Stimulated activated CD4-positive, alpha-beta T cell treated with anti-CD3 and anti-CD28 coated beads, Interleukin-2, amount 100 ng/mL, for 48 hours (primary cell): Measurements from ENCODE around the gene UBR3.

ENCODE experiments used
- DNase-seq, 2 donors: peaks; one replicate each; pipeline ENCODE4 v3.0.0-alpha.2; 2020

The UBR3 gene

DNA sequence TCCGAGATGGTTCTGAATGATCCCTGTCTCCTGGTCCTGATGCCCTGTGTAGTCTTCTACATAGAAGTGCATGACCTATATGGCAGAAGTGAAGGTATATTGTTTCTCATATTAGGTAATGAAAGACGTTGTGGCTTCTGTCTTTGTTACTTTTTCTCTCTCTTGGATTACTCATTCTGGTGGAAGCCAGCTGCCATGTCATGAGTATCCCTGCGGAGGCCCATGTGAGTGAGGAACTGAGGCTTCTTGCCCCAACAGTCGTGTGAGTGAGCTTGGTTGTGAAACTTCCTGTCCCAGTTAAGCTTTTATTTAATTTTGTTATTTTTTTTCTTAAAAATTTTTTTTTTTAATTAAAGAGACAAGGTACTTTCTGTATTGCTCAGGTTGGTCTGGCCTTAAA lies 134.7 kb downstream of the UBR3 start:
- no peak for DNase-seq

DNA sequence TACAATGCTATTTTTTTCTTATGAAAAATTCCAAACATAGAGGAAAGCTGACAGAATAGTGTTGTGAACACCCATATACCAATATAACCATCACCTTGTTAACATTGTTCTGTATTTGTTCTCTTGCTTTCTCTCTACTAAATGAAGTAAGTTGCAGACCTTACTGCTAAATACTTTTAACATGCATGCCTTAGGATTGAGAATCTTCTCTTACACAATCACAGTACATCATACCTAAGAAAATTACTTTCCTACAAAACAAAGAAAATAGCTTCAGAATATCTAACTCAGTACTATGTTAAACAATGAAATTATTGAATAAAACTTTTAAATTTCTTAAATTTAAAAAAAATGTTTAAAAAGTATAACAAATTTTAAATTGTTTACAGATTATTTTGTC lies 136.5 kb downstream of the UBR3 start:
- DNase-seq = no peak

DNA sequence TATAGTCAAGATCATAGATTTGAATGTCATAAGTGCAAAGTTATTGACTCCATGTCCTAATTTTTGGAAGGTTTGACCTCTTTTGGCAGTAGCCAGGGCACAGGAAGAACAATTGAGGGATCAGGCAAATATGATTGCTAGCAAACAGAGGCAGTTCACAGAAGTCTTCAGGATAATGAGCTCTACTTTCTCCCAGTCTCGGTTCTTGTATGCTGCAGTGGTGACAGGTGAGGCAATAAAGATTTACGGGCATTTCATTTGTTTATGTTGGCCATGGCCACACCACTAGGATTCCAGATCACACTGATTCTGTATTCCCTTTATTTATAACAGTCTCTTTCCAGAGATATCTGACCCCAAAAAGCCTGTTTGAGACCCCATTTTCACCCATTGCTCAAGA lies 137.5 kb downstream of the UBR3 start:
- no peak for DNase-seq

DNA sequence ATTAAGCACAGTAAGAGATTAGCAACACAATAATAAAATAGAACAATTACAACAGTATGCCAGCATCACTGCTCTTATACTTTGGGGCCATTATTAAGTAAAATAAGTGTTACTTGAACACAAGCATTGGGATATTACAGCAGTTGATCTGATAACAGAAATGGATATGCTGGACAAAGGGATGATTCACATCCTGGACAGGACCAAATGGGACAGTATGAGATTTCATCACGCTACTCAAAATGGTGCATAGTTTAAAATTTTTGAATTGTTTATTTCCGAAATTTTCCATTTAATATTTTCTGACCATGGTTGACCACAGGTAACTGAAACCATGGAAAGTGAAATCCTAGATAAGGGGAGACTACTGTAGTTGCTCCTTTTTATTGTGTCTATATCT lies 138.2 kb downstream of the UBR3 start:
- no peak for DNase-seq

DNA sequence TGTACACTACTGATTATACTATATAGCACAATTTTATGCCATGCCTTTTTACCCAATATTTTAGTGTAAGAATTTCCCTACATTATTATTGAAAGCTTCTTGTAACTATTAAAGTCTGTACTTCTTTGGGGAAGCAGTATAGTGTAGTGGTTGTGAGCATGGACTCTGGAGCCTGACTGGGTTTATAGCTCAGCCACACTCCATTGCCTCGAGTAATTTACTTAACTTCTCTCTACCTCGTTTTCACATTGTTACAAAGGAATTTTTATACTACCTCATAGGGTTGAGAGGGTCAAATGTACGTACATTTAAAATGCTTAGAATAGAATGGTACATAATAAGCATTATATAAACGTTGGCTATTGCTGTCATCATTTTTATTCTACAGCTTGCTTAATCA lies 139.2 kb downstream of the UBR3 start:
- DNase-seq = no peak

DNA sequence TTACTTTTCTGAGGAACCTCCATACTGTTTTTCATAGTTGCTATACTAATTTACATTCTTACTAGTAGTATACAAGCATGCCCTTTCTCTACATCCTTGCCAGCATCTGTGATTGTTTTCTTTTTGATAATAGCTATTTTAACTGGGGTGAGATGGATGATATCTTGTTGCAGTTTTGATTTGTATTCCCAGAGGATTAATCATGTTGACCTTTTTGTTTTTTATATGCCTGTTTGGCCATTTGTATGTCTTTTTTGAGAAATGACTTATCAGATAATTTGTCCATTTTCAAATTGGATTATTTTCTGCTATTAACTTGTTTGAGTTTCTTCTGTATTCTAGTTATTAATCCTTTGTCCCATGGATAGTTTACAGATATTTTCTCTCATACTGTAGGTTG lies 141.5 kb downstream of the UBR3 start:
- DNase-seq = no peak

DNA sequence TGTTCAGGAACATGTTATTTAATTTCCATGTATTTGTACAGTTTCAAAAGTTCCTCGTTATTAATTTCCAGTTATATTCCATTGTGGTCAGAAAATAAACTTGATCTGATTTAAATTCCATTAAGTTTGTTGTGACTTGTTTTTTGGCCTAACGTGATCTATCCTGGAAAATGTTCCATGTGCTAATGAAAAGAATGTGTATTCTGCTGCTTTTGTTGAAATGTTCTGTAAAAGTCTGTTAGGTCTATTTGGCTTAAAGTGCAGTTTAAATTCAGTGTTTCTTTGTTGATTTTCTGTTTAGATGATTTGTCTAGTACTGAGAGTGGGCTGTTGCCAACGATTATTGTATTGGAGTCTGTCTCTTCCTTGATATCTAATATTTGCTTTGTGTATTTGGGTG lies 148.0 kb downstream of the UBR3 start:
- DNase-seq = no peak

DNA sequence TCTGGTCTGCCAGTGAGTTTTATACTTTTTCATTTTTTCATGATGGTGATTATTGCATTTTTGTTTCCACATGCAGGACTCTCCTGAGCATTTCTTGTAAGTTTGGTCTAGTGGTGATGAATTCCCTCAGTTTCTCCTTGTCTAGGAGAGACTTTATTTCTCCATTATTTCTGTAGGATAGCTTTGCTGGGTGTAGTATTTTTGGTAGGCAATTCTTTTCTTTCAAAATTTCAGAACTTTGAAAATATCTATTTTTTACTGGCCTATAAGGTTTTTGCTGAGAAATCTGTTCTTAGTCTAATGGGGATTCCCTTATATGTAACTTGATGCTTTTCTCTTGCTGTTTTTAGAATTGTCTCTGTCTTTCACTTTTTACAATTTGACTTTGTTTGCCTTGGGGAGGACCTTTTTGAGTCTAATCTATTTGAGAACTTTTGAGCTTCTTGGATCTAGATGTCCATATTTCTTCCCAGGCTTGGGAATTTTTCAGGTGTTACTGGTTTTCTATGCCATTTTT lies 149.1 kb downstream of the UBR3 start:
- DNase-seq = no peak

DNA sequence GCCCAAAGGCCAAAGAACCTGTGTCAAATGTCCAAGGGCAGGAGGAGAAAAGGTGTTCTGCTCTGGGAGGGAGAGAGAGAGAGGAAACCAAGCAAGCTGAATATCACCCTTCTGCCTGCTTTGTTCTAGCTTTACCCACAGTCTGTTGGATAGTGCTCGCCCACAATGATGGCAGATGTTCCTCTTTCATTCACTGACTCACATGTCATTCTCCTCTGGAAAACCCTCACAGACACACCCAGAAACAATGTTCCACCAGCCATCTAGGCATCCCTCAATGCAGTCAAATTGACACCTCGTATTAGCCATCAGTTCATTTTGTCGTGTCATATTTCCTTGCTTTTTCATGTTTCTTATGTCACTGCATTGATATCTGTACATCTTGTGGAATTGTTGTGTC lies 150.3 kb downstream of the UBR3 start:
- no peak for DNase-seq

DNA sequence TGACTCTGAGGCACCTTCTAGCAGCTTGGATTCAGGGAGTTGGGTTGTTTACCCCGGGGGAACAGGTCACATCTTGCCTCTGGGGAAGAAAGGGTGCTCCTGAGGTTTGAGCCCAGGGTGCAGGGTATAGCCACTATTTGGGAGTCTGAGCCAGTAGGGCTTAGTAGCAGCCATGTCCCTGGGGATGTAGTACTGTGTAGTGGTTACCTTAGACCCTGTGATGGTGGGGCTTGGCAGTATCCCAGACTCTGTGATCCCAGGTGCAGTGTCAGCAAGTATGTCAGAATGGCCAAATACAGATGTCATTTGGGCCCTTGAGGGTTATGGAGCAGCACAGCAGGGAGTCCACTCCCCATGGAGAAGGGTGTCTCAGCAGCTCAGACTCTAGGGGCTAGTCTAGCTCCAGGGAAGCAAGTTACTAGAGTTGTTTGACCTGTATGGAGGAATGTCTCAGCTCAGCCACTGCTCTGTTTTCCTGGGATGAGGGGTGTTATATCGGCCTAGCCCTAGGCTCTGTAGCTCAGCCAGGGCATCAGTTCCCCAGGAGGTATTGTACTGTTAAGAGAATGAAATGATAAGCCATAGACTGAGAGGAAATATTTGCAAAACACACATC lies 151.3 kb downstream of the UBR3 start:
- no peak for DNase-seq

DNA sequence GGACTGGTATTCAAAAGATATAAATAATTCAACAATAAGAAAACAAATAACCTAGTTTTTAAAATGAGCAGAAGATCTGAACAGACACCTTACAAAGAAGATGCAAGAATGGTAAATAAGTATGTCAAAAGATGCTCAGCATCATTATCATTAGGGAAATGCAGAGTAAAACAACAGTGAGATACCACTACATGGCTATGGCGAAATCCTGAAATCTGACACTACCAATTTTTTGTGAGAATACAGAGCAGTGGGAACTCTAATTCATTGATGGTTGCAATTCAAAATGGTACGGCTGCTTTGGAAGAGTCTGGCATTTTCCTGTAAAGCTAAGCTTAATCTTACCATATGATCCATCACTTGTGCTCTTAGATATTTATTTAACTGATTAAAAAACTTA lies 151.8 kb downstream of the UBR3 start:
- no peak for DNase-seq

DNA sequence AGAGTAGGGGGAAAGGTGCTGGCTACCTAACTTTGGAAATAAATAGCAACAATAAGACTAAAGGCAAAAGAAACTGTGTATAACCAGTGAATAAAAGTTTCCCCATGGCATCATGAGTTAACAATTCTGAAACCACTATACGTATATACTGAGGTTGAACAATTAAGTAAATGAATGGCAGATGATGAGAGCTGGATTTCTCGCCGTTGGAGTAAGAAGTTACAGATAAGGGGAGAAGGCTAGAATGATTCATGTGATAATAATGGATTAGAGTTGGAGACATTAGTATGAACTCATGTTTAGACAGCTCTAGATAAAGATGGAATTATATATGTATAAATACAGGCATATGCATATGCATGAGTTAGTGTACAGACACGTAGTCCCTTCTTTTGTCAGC lies 152.7 kb downstream of the UBR3 start:
- no peak for DNase-seq

DNA sequence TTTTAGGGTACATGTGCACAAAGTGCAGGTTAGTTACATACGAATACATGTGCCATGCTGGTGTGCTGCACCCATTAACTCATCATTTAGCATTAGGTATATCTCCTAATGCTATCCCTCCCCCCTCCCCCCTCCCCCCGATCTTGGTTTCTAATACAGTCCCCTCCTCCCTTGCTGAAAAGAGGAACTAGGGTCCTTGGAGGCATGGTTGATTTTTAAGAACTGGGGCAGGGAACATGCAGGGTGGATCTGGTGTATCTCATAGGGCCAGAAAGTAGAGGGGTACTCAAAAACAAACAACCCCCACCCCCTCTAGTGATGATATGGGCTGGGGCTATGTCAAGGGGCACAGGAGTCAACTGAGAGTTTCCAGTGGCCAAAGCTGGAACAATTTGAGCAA lies 153.4 kb downstream of the UBR3 start:
- DNase-seq = no peak

DNA sequence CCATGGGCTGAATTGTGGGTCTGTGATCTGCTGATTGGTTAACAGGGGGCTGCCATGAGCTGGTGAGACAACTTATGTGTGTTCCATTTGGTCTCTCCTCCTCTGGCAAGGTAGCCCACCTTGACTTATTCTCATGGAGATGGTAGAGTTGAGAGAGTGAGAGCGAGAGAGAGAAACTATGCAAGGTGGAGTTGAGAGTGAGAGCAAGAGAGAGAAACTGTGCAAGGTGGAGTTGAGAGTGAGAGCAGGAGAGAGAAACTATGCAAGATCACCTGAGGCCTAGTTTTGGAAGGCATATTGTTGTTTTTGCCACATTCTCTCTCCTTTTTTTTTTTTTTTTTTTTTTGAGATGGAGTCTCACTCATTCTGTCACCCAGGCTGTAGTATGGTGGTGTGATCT lies 155.7 kb downstream of the UBR3 start:
- DNase-seq = no peak

DNA sequence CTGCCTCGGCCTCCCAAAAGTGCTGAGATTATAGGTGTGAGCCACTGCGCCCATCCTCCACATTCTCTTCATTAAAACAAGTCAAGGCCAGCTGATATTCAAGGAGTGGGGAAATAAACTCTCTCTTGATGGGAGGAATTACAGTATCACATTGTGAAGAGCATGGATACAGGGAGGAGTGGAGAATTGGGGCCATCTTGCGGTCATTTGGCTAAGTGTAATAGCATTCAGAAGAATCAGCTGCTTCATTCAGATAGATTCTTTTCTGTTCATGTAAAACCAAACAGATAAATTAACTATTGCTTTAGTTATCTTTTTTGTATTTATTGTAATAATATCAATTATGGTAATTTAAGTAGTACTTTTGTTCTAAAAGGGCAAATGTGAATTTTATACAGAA lies 156.3 kb downstream of the UBR3 start:
- DNase-seq = no peak

DNA sequence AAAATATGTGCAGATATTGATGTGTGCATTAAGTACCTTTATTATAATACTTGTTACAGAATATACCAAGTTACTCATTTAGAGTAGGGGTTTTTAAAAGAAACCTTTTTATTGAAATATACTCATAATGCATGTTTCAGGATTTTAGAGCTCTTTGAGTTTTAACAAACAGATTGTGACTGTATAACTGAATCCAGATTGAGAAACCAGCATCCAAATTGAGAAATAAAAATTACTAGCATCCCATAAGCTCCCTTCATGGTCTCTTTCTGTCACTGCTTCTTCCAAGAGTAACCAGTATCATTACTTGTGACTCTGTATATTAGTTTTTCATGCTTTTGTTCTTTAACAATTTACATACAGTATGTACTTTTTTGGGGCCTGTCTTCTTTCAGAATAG lies 156.9 kb downstream of the UBR3 start:
- no peak for DNase-seq

DNA sequence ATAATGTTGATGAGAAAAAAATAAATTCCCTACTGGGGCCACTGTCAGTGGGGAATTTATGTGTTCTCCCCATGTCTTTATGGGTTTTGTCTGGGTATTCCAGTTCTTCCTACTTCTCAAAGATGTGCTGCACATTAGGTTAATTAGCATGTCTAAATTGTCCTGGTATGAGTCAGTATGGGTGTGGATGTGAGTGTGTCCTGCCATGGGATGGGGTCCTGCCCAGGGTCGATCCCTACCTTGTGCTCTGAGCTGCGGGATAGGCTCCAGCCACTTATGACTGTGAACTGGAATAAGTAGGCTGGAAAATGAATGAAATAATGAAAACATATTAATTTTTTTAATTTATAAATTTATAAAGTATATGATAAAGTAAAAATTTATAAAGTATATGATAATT lies 167.5 kb downstream of the UBR3 start:
- no peak for DNase-seq

DNA sequence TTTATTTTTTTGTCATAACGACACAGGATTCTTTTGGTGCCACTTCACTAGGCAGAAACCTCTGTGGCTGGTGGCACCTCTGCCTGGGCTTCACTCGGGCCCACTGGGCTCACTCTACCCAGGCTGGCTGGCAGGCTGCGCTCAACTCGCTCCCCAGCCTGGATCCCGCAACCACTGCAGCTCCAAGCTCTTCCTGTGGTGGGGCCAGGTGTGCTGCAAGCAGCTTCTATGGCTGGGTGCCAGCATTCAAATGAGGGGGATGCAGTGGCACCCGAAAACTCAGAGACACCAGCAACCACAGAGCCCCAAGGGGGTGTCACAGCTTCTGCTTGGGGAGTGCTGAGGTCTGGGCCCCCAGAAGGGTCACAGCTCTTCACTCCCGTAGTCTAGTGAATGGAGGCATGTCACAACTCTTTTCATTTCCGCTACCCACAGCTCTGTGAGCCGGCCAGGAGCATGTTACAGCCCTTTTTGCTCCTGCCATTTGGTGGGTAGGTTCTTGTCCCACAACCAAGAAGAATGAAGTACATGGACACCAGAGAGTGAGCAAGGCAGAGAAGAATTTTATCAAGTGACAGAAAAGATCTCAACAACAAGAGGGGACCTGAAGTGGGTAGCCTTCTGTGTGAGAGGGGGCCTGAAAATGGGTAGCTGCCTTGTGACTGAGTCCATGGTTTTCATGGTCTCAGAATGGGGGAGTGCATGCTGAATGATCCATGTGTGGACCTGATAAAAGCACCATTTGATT lies 170.1 kb downstream of the UBR3 start:
- DNase-seq = no peak

DNA sequence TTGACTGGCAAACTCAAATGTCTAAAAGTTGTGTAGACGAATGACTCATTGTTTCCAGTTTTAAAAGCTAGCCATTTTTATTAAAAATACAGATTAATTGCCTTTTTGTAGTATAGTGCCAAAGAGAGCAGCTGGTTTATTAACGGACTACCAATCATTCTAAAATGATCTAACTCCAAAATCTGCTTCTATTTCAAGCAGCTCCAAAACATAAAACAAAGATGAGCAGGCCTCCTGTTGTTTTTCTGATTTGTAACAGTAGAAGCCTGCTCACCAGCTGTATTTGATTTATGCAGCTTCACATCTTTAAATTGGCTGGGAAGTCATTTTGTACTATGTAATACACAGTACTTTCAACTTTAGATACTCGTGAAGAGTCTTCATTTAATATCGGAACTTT lies 171.8 kb downstream of the UBR3 start:
- DNase-seq = no peak

DNA sequence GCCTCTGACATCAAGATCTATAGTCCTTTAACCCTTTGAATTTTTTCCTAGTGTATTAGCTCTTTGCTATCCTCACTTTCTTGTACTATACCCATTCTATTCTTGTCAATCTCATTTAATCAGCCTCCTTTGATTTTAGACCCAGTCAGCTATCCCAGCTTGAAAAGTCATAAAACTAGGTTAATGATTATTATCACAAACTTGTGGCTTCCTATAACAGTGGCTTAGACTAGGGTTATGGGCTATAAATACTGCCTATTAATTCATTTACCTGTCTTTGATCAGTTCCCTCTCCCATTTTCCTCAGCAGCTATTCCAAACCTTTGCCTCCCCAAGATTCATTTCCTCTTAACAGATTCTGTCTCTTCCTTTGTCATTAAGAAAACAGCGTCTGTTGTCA lies 174.8 kb downstream of the UBR3 start:
- no peak for DNase-seq

DNA sequence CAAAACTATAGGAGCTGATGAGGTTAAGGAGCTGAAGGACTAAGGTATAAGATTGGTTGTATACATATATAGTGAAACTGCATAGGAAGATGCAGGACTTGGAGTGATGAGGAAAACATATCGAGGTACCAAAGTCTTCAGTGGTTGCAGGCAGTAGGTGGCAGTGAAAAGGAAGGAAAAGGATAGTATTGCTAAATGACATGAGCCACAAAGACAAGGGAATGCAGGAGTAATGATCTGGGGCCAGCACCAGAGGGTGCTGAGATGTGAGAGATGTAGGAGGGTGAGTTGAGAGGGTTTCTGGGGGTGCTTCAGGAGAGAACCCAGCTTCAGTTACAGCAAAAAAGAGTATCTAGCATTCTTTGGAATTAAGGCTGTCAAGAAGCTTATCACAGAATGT lies 178.4 kb downstream of the UBR3 start:
- DNase-seq = no peak

DNA sequence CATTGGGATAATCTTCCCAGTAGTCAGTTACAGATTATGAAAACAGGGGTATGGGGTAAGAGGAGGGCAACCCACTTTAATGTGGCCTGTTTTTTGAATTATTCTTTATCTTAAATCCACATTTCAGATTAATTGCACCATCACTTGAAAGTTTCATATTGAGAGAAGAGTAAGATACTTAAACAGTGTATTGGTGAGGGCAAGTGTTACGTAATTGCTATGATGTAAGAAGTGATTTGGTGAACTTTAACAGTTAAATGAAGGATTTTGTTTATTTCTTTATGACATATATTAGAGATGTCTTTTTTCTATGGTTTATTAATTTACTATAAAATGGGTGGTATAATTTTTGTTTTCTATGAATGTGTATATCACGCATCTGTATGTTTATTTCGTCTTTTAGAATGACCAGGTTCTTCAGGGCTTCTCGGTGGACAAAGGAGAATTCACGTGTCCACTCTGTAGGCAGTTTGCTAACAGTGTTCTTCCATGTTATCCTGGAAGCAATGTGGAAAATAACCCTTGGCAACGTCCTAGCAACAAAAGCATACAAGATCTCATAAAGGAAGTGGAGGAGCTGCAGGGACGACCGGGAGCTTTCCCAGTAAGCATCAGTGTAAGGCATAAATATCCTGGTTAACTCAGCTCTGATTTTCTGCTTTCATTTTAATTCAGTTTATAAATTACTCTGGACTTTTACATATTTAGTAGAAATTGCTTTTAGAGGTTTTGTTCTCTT lies 179.5 kb downstream of the UBR3 start:
- DNase-seq = no peak

DNA sequence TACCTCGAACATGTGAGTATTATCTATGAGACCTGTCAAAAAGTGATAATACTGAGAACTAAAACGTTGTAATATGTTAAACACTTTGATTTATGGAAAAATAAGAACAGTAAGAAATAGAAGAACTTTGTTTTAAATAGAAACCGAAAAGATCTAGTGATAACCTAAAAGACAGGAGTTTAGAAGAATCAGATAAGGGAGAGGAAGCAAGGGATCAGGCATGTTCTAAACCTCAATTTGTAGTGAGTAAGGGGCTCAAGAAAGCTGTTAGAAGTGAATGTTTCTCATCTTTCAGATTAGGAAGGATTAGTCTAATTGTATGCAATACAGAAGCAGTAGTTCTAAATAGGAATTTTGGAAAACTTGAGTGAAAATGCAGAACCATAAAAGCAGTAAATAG lies 182.0 kb downstream of the UBR3 start:
- DNase-seq = no peak

DNA sequence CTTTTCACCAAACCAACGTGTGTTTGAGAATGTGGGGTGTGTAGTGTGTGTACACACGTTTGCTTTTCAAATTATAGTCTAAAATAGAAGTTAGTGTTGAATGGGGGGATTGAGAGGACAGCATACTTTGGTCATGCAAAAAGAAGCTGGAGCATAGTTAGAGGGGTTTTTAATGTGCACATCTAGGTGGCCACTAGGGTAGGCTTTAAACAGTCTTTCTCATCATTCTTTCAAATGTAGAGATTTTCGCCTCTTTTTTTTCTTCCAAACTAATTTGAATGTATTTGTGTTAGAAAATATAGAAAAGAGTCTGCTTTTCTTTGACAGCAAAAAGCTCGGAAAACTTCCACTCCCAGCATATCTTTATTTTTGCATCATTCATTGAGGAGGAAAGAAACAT lies 185.5 kb downstream of the UBR3 start:
- DNase-seq = no peak
